Right hindlimb (tissue), 1 donor: ENCODE data around the gene CBR3.

Experiments used
- DNase-seq: peaks from one replicate; pipeline ENCODE4 v3.0.0-alpha.2; 2018

Gene CBR3

GRCh38 chr21:36186506-36187399 lies 51.9 kb downstream of the CBR3 start:
- no peak for DNase-seq

- DNase-seq, result no peak
These were observed 53.3 kb downstream of the CBR3 start for GRCh38 chr21:36188081-36188681.

GRCh38 chr21:36188937-36189336 lies 54.1 kb downstream of the CBR3 start:
- DNase-seq, result no peak

GRCh38 chr21:36190736-36191135 lies 55.9 kb downstream of the CBR3 start:
- DNase-seq, result no peak

GRCh38 chr21:36193200-36193599 lies 58.3 kb downstream of the CBR3 start:
- DNase-seq, result no peak

GRCh38 chr21:36194024-36194423 lies 59.1 kb downstream of the CBR3 start:
- no peak for DNase-seq

- no peak for DNase-seq
These were observed 60.7 kb downstream of the CBR3 start for GRCh38 chr21:36195613-36196012.
